HCT116 (cell line): Measurements from ENCODE around the gene TNFRSF19.

Experiments
- ATF3 ChIP-seq: IDR thresholded peaks from 2 replicates; pipeline ENCODE4 v1.6.1; 2012
- POLR2A ChIP-seq: IDR thresholded peaks from 2 replicates; pipeline ENCODE4 v1.7.0; 2011; ENCODE audit warnings: borderline replicate concordance; ENCODE audit not compliant: insufficient read depth, insufficient read length; ENCODE audit errors: extremely low read depth
- RAD21 ChIP-seq: IDR thresholded peaks from 2 replicates; pipeline ENCODE4 v1.6.1; 2012; ENCODE audit warnings: low read depth, mild to moderate bottlenecking
- REST ChIP-seq: IDR thresholded peaks from 2 replicates; pipeline ENCODE4 v1.6.1; 2012; ENCODE audit warnings: low read depth
- TF ChIP-seq, protein P1 (sequence below), 3 experiments: fragments of 200-600 bp in 1 of 3; sonication (generic) in 1 of 3; IDR thresholded peaks in 2 of 3; conservative IDR thresholded peaks in 1 of 3; 2 replicates each; pipeline ENCODE4 v1.5.1; 2012 to 2017; ENCODE audit warnings: low read depth in 2 of 3, low read length in 2 of 3, antibody characterized with exemption in 1 of 3, borderline replicate concordance in 1 of 3, control low read depth in 1 of 3, mild to moderate bottlenecking in 1 of 3, mixed read lengths in 1 of 3, mixed run types in 1 of 3, moderate library complexity in 1 of 3; ENCODE audit not compliant: insufficient read depth in 1 of 3

- TF ChIP-seq, protein P1, sequence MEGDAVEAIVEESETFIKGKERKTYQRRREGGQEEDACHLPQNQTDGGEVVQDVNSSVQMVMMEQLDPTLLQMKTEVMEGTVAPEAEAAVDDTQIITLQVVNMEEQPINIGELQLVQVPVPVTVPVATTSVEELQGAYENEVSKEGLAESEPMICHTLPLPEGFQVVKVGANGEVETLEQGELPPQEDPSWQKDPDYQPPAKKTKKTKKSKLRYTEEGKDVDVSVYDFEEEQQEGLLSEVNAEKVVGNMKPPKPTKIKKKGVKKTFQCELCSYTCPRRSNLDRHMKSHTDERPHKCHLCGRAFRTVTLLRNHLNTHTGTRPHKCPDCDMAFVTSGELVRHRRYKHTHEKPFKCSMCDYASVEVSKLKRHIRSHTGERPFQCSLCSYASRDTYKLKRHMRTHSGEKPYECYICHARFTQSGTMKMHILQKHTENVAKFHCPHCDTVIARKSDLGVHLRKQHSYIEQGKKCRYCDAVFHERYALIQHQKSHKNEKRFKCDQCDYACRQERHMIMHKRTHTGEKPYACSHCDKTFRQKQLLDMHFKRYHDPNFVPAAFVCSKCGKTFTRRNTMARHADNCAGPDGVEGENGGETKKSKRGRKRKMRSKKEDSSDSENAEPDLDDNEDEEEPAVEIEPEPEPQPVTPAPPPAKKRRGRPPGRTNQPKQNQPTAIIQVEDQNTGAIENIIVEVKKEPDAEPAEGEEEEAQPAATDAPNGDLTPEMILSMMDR (IDR thresholded peaks at IDR 0.05 in 2 of 3, conservative IDR thresholded peaks at IDR 0.05 in 1 of 3; ENCODE audit: borderline replicate concordance in 1 of 3, insufficient read depth in 1 of 3, low read depth in 2 of 3, low read length in 2 of 3): no peak
- no peak for TF ChIP-seq RAD21
- no peak for TF ChIP-seq ATF3
- no peak for TF ChIP-seq POLR2A
- TF ChIP-seq REST: no peak
Observed at GRCh38 chr13:23632048-23632582, 61.9 kb downstream of the TNFRSF19 start.
